Cerebellar nuclear complex (tissue), 1 donor: ENCODE measurements around the gene CAPN14.
"Not testable (repeated sequence)": the region's sequence is repeated elsewhere in the genome, so short reads cannot be mapped to it uniquely, and the experiment has no call there.

Source experiments
- DNase-seq, 2 experiments: peaks; one replicate each; lab custom pipeline; 2025; lab: John Stamatoyannopoulos, UW

Gene CAPN14

DNA sequence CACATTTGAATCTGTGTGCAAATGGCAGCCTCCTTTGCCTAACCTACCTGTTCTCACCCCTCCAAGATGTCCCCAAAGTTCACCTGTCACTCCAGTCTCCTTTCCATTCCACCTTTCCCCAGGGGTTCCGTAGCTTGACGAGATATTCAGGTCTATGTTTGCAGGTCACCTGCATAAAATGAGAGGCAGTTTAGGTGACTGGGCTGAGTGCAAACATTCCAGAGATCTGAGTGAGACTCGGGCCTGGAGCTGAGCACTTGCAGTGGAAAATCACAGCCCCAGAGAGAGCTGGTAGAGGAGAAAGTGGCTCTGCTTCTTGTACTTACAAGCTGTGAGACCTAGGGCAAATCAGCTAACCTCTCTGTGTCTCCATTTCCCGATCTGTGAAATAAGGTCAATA is 20.1 kb downstream of the CAPN14 start:
- DNase-seq: no peak

GRCh38 chr2:31196622-31197021 is 20.7 kb downstream of the CAPN14 start:
- no peak for DNase-seq

GRCh38 chr2:31193806-31194205 is 23.5 kb downstream of the CAPN14 start:
- DNase-seq: no peak

DNA sequence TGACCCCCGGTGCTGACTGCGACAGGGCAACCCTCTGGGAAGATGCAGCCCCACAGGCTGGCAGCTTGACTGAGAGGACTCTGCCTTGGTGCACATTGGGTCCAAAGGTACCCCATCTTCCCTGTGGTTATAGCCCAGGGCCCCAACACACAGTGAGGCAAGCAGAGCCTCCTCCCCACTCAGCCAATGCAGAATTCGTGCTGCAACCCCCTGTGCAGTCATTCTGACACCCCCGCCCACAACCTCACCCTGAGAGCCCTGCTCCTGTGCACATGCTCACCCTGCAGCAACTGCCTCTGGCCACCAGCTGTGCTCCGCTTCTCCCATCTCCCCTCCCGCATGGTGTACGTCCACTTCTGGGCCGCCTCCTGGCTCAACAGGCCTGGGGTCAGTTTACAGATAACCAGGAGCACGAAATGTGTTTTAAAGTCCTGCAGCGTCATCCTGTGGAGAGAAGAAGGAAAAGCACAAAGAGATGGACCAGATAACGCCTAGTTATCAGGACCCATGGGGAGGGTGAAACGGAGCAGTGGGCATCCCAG is 24.4 kb downstream of the CAPN14 start:
- no peak for DNase-seq

- no peak for DNase-seq
Observed at GRCh38 chr2:31192396-31192795, 24.9 kb downstream of the CAPN14 start.

DNA sequence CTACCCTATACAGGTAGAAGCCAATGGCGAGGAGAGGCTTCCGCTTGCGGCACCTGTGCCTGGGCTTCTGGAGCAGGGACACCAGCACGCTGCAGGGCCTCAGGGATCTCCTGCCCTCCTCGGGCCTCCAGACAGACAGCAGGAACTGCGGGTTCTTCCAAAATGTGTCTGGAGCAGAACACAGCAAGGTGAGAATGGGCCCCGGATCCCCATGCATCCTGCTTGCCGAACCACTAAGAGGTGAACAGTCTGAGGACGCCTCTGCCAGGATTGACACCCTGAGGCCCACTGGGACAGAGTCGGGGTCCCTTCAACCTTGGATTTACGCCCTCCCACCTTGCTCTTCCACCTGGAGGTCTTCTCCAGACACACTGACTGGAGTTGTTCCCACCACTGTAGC is 25.4 kb downstream of the CAPN14 start:
- DNase-seq: peak in 1 of 2 experiments; percentile 11

GRCh38 chr2:31190188-31190587 is 27.1 kb downstream of the CAPN14 start:
- no peak for DNase-seq

GRCh38 chr2:31189141-31189540 is 28.2 kb downstream of the CAPN14 start:
- DNase-seq: no peak

DNA sequence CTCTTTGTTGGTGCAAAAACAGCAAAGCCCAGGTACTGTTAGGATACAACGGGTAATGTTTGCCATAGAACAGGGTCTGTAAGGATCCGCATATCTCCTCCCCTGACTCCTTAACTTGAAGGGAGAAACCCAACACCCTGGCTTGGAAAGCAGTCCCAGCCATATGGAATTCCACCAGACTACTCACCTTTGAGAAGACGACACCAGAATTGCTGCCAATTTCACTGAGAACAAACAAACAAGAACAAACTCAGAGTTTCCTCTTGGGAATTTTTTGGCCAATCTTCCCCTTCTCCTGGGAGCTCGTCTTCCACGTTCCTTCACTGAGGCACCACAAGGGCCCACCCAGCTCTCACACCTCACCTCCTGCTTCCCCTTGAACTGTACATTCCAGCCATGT is 29.2 kb downstream of the CAPN14 start:
- no peak for DNase-seq

DNA sequence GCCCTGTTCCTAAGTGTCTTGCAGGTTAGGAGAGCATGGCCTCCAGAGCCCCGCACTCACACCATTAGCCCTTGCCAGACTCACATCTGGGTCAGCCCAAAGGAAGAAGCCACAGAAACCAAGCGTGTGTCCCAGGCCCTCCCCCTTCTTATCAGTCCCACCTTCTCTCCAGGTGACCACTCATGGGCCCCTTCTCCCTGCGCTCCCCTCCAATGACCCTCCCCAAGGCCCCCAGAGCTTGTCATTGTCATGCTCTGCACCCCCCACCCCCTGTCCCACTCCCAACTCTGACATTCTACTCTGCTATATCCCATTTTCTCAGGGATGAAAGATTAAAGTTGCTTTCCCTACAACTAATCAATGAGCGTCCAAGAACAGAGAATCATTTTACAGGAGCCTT is 30.1 kb downstream of the CAPN14 start:
- no peak for DNase-seq

- DNase-seq: not testable (repeated sequence)
Observed at GRCh38 chr2:31183973-31184372, 33.3 kb downstream of the CAPN14 start.

- DNase-seq: no peak
Observed at GRCh38 chr2:31176742-31177141, 40.6 kb downstream of the CAPN14 start.

DNA sequence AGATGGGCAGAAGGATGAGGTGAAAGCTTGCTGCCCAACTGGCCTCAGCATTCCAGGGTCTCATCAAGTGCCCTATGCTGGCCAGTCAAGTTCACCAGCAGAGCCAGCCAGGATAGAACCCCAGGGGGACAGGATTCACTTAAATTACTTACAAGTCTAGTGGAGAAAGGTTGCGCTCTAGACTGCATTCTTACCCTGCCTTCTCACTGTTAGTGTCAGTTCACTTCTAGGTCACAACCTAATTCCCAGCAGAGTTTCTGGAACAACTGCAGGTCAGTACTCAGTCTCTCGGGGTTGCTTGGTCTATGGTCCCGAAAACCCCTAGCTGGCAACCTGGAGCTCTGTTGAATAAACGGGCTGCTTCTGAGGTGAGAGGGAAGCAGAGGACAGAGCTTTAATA is 46.2 kb downstream of the CAPN14 start:
- no peak for DNase-seq

- DNase-seq: peak; percentile 28 to 47
Observed at GRCh38 chr2:31170071-31170698, 47.1 kb downstream of the CAPN14 start.

DNA sequence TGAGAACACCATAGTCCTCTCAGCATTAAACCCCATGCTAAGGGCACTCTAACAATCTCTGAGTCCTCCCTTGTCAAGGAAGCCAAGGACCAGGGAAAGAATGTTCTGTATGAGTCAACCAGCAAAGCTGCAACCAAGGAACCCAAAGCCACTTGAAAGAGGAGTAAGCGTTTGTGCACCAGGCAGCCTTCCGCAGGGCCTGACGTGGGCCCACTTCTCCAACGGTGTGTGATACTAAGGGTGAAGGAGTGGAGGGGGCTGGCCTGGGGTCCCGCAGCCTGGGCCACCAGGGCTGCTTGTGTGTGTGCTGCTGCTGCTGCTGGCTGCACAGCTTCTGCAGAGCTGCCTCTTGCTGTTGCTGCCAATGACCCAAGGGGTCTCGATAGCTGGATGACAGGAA is 49.0 kb downstream of the CAPN14 start:
- no peak for DNase-seq

GRCh38 chr2:31166925-31167324 is 50.4 kb downstream of the CAPN14 start:
- DNase-seq: no peak

DNA sequence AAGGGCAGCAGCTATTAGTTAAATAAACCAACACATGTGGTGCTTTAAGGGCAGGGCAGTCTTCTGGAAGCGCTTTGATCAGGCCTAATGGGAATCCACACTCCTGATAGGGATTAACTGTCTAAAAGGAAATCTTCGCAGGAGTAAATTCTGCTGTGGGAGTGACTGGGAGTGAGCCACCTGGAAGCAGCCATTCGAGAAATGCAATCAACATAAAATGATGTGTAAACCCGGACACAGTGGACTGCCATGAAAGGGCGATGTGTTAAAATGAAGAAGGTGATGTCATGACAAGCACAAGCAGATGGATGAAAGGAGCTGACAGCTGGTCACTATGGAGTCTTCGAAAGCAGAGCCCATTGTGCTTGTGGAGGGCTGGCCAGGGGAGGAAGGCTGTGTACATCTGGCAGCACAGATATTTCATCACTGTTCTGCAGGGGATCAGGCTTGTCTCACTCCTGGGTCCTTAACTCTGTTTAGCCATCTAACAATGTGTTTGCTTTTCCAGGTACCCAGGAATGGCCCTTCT is 54.2 kb downstream of the CAPN14 start:
- no peak for DNase-seq

DNA sequence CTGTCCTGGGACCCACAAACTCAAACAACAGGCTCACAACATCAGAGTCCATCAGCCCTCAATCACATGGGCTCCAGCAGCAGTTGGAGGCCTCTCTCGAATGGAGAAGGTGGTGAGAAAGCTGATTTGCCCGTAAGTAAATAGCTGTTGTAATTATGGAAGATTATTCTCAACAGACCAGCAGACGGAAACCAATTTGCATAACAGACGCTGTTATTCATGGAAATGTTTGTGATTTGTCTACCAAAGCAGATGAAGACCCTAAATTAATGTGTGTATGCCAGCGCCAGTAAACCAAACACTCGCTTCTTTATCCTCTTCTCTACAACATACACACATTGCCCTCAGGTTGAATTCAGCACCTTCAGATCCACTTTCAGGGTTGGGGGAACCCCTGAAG is 55.7 kb downstream of the CAPN14 start:
- no peak for DNase-seq

DNA sequence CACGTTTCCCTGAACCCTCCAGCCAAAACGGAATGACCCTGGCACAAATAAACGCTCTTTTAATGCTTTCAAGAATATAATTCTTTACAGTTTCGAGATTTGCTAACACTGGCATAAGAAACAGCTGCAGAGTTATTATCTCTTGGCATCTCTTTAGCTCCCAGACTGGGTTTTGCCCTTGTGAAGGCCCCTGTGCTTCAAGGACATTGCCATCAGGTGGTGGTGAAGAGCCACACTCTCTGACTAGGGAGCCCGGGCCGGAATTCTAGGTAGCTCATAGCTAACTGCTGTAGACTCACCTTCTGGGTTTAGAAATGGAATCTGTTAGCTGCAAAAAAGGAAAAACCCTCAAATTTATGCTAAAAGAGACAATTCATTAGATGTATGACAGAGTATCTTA is 65.8 kb downstream of the CAPN14 start:
- no peak for DNase-seq

GRCh38 chr2:31150120-31150670 is 67.1 kb downstream of the CAPN14 start:
- DNase-seq: no peak

DNA sequence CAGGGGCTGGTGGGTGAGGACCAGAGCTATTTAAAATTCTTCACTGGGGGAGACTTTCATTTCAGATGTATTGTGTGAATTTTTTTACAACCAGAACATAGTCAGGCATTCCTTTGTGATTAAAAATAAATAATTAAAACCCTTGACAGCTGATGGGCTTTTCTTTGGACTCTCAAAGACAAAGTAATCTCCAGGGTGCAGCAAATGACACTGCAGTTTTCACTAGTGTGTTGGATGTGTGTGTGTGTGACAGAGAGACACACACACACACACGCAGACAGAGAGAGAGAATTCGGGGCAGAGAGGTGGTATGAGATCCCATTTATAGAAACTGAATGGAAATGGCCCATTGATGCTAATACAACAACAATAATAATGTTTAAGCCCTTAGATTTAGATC is 68.8 kb downstream of the CAPN14 start:
- no peak for DNase-seq

DNA sequence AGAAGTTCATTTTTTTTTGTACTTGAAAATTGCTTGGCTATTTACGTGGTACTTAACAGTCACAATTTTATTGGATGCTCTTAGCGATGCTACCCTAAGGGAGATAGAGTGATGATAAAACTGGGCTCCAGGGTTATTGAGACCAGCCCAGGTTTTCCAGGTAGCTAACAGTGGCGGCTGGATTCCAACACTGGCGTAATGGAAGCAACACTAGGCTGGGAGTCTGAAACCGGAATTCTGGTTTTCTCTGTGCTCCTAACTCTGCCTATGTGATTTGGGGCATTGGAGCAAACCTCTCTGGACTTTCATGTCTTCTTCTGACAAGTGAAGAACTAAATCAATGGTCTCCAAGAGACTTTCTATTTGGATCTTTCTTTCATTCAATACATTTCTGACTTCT is 69.7 kb downstream of the CAPN14 start:
- no peak for DNase-seq

- no peak for DNase-seq
Observed at GRCh38 chr2:31142110-31142509, 75.2 kb downstream of the CAPN14 start.
